SK-N-SH treated with all-trans-retinoic acid at 6 μM for 48 hours (cell line): Measurements from ENCODE around the gene CAMK4.

Source experiments
- ATAC-seq: fragments of 200-7000 bp; cut with Tn5 transposase; 3 replicates; pipeline ENCODE4 v1.9.1; 2020; ENCODE audit warnings: mild to moderate bottlenecking, moderate library complexity
- ARNTL ChIP-seq: fragments of 450-650 bp; formaldehyde crosslinking; IDR thresholded peaks from 2 replicates; pipeline ENCODE4 v1.5.0; 2020; ENCODE audit warnings: low read depth, mild to moderate bottlenecking, moderate library complexity, borderline replicate concordance
- CREB5 ChIP-seq: fragments of 250-450 bp; sonication (Bioruptor Pico); IDR thresholded peaks from 2 replicates; pipeline ENCODE4 v1.5.1; 2020; ENCODE audit warnings: low read depth, mild to moderate bottlenecking, moderate library complexity
- CSDC2 ChIP-seq: fragments of 250-450 bp; sonication (Bioruptor Pico); IDR thresholded peaks from 2 replicates; pipeline ENCODE4 v1.5.0; 2020; ENCODE audit warnings: mild to moderate bottlenecking, moderate library complexity
- ESRRG ChIP-seq: fragments of 250-450 bp; sonication (Bioruptor Pico); IDR thresholded peaks from 2 replicates; pipeline ENCODE4 v1.6.1; 2021; ENCODE audit warnings: mild to moderate bottlenecking
- GLIS3 ChIP-seq: fragments of 250-450 bp; sonication (Bioruptor Pico); IDR thresholded peaks from 2 replicates; pipeline ENCODE4 v1.5.0; 2020; ENCODE audit warnings: mild to moderate bottlenecking, moderate library complexity
- ISL1 ChIP-seq: fragments of 250-450 bp; sonication (Bioruptor Pico); IDR thresholded peaks from 2 replicates; pipeline ENCODE4 v2.1.2; 2022; ENCODE audit warnings: mild to moderate bottlenecking, moderate library complexity
- OSR1 ChIP-seq: fragments of 250-450 bp; sonication (Bioruptor Pico); IDR thresholded peaks from 2 replicates; pipeline ENCODE4 v1.8.0; 2022; ENCODE audit warnings: moderate library complexity, mild to moderate bottlenecking, inconsistent platforms
- PATZ1 ChIP-seq: fragments of 250-450 bp; sonication (Bioruptor Pico); IDR thresholded peaks from 2 replicates; pipeline ENCODE4 v1.8.0; 2020; ENCODE audit warnings: mild to moderate bottlenecking, moderate library complexity, borderline replicate concordance
- POU6F1 ChIP-seq: fragments of 250-450 bp; sonication (Bioruptor Pico); IDR thresholded peaks from 2 replicates; pipeline ENCODE4 v1.8.0; 2021; ENCODE audit warnings: low read depth, mild to moderate bottlenecking, moderate library complexity, borderline replicate concordance
- RARB ChIP-seq: fragments of 250-450 bp; sonication (Bioruptor Pico); IDR thresholded peaks from 2 replicates; pipeline ENCODE4 v1.8.0; 2021; ENCODE audit warnings: mild to moderate bottlenecking, moderate library complexity
- SNAI2 ChIP-seq: fragments of 250-450 bp; sonication (Bioruptor Pico); IDR thresholded peaks from 2 replicates; pipeline ENCODE4 v1.5.0; 2020; ENCODE audit warnings: mild to moderate bottlenecking, moderate library complexity
- TOX ChIP-seq: fragments of 250-450 bp; sonication (Bioruptor Pico); IDR thresholded peaks from 2 replicates; pipeline ENCODE4 v1.8.0; 2021; ENCODE audit warnings: mild to moderate bottlenecking, moderate library complexity, borderline replicate concordance
- TSHZ2 ChIP-seq: fragments of 250-450 bp; sonication (Bioruptor Pico); IDR thresholded peaks from 2 replicates; pipeline ENCODE4 v1.5.0; 2020; ENCODE audit warnings: mild to moderate bottlenecking, moderate library complexity
- ZC3H10 ChIP-seq: fragments of 250-450 bp; sonication (Bioruptor Pico); IDR thresholded peaks from 2 replicates; pipeline ENCODE4 v1.5.1; 2021; ENCODE audit warnings: mild to moderate bottlenecking, moderate library complexity
- ZFP3 ChIP-seq: fragments of 250-450 bp; sonication (Bioruptor Pico); IDR thresholded peaks from 2 replicates; pipeline ENCODE4 v1.5.0; 2020; ENCODE audit warnings: mild to moderate bottlenecking, moderate library complexity
- ZFP30 ChIP-seq: fragments of 450-650 bp; formaldehyde crosslinking; IDR thresholded peaks from 2 replicates; pipeline ENCODE4 v1.5.0; 2022; ENCODE audit warnings: mild to moderate bottlenecking, moderate library complexity
- ZNF565 ChIP-seq: fragments of 450-650 bp; formaldehyde crosslinking; conservative IDR thresholded peaks from 2 replicates; pipeline ENCODE4 v1.5.0; 2020; ENCODE audit warnings: low read depth, mild to moderate bottlenecking, moderate library complexity
- ZNF8 ChIP-seq: fragments of 450-650 bp; formaldehyde crosslinking; IDR thresholded peaks from 2 replicates; pipeline ENCODE4 v1.5.0; 2020; ENCODE audit warnings: mild to moderate bottlenecking, moderate library complexity
- TF ChIP-seq, protein P1 (sequence below): fragments of 250-450 bp; sonication (Bioruptor Pico); IDR thresholded peaks from 2 replicates; pipeline ENCODE4 v1.5.1; 2021; ENCODE audit warnings: mild to moderate bottlenecking, moderate library complexity

Gene CAMK4

DNA sequence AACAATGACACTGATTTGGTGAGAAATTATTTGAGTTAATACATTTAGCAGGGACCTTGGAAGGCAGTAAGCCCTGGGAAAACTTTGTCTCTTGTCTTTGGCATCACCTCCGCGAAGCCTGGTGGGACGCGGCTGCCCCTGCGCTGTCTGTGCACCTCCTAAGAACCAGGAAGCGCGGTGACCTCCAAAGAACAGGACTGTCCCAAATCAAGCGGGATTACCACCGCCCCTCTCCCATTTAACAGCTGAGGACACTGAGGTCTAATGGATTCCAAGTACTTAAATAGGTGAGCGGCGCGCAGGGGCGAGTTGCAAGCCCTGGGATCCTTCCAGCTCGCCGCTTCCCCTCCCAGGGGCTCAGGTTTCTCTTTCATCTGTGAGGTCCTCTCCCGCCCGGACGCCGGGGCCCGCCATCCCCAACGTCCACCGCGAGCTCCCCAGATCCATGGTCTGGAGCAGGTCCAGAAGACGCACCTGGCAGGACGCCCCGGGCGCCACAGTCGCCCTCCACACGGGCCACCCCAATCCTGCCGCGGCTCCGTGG, 287.7 kb downstream of the CAMK4 start:
- TF ChIP-seq CREB5 (no peak), ZNF8 (no peak)
- ATAC-seq = peak; percentile 59

DNA sequence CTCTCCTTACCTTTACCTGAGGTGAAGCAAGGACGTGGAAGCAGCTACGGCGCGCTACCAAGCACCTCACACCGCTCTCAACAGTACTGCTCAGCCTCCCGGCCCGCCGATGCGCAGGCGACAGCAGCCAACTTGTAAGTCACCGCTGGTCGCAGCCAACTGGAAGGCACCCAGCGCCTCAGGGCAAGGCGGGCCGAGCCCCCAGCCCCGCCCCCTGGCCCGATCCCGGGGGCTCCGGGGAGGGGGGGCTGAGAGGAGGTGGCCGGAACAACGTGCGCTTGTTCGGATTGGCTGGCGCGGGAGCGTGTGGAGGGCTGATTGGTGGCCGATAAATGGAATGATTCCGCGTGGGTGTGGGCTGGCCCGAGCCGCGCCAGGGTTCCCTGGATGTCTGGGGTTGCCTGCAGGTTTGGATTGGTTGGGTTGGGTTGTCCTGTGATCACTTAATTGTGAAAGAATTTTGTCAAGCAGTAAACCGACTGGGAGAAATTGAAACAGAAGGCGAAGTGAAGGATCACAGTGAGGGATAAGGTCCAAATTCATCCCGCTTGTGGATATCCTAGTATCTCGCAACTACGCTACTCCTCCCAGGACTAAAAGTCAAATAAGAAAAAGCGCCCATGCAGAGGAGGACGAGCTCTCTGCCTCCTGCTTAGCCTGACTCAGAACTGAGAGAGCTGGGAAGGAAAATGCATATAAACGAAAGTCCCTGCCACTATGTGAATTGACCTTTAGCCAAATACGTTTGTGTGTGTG, 288.4 kb downstream of the CAMK4 start, which contains the start of gene STARD4:
Gene STARD4, minus strand, starts transcription at position 161 of the 756 bp plus-strand sequence. CDS start 5,102 bp downstream, outside the sequence.
- peak; percentile 97 for ATAC-seq
- TF ChIP-seq ZFP3 (CRISPR knock-in tag) = no peak
- TF ChIP-seq CREB5 = no peak
- peak; percentile 96; the same call in 1 of the 2 replicates for TF ChIP-seq PATZ1 (CRISPR knock-in tag)
- TF ChIP-seq ISL1 = no peak
- TF ChIP-seq, protein P1, sequence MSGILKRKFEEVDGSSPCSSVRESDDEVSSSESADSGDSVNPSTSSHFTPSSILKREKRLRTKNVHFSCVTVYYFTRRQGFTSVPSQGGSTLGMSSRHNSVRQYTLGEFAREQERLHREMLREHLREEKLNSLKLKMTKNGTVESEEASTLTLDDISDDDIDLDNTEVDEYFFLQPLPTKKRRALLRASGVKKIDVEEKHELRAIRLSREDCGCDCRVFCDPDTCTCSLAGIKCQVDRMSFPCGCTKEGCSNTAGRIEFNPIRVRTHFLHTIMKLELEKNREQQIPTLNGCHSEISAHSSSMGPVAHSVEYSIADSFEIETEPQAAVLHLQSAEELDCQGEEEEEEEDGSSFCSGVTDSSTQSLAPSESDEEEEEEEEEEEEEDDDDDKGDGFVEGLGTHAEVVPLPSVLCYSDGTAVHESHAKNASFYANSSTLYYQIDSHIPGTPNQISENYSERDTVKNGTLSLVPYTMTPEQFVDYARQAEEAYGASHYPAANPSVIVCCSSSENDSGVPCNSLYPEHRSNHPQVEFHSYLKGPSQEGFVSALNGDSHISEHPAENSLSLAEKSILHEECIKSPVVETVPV = no peak
- TF ChIP-seq SNAI2 = no peak
- TF ChIP-seq ZFP30 (CRISPR knock-in tag) = no peak
- TF ChIP-seq OSR1 (CRISPR knock-in tag) = no peak
- no peak for TF ChIP-seq ZNF565

GRCh38 chr5:111513131-111513520, 288.9 kb downstream of the CAMK4 start:
- peak; percentile 5; the same call in 1 of the 3 replicates for ATAC-seq

DNA sequence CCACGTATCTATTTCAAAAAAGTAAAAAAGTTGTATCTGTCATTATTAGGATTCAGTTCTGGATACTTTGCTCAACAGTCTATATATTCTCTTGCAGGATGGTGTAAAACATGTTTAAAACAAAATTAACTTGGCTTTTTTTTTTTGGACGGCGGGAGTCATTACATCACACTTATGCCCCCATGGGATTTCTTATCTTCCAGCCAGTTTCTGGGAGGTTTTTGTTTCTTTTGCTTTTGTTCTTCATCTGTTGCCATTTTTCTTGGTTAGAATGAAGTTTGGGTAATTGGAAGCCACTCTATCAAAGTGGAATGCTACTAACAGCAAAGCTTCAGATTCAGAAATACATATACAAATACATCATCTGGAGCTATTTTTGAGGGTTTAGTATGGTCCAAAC, 289.9 kb downstream of the CAMK4 start:
- no peak for TF ChIP-seq ISL1
- no peak for ATAC-seq

More at GRCh38 chr5:111513131-111513520, 288.9 kb downstream of the CAMK4 start:
- no peak for TF ChIP-seq TOX
- TF ChIP-seq, all 23 proteins: peak for 0

DNA sequence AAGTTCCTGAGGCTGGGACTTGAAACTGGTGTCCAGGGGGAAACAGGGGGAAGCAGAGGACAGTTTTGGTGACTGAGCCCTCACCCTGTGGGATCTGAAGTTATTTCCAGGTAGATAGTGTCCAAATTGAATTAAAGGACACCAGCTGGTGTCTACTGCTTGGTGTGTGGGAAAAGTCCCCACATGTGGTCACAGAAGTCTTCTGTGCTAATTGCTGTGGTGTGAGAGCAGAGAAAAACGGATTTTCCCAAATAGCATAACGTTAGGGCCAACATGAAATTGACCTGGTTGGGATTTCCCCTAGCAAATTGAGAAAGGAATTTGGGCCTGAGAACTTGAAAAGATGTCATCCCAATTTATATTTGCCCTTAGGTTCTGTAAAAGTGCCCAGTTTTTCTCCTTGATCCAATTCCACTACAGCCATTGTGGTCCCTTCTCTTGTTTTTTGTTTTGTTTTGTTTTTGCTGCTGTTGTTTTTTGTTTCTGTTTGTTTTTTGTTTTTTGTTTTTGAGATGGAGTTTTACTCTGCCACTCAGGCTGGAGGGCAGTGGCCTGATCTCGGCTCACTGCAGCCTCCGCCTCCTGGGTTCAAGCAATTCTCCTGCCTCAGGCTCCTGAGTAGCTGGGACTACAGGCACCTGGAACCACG, 293.8 kb downstream of the CAMK4 start:
- no peak for ATAC-seq
- TF ChIP-seq, protein P1 = no peak
- TF ChIP-seq ZFP30 (CRISPR knock-in tag) = no peak
- TF ChIP-seq GLIS3 (CRISPR knock-in tag) = no peak
- no peak for TF ChIP-seq POU6F1 (CRISPR knock-in tag)
- no peak for TF ChIP-seq CREB5
- TF ChIP-seq OSR1 (CRISPR knock-in tag) = no peak
- no peak for TF ChIP-seq CSDC2 (CRISPR knock-in tag)
- no peak for TF ChIP-seq RARB (CRISPR knock-in tag)
- TF ChIP-seq ZFP3 (CRISPR knock-in tag) = no peak
- TF ChIP-seq TOX = no peak
- TF ChIP-seq ESRRG = no peak
- TF ChIP-seq TSHZ2 (CRISPR knock-in tag) = no peak
- no peak for TF ChIP-seq ARNTL
- TF ChIP-seq ZC3H10 = no peak
- no peak for TF ChIP-seq SNAI2
